Measurements from ENCODE around the gene MGAT2. TPM values are rescaled to one million over a fixed set of nuclear protein-coding genes. Genes with fewer than 3 reads are reported as not detected.
"Not testable (repeated sequence)": the region's sequence is repeated elsewhere in the genome, so short reads cannot be mapped to it uniquely, and the experiment has no call there.

MGAT2 gene
- total and polyA plus RNA-seq, 2 of the 4 experiments (the other 2 are of a cell fraction): 36.6 to 67.6 TPM

DNA sequence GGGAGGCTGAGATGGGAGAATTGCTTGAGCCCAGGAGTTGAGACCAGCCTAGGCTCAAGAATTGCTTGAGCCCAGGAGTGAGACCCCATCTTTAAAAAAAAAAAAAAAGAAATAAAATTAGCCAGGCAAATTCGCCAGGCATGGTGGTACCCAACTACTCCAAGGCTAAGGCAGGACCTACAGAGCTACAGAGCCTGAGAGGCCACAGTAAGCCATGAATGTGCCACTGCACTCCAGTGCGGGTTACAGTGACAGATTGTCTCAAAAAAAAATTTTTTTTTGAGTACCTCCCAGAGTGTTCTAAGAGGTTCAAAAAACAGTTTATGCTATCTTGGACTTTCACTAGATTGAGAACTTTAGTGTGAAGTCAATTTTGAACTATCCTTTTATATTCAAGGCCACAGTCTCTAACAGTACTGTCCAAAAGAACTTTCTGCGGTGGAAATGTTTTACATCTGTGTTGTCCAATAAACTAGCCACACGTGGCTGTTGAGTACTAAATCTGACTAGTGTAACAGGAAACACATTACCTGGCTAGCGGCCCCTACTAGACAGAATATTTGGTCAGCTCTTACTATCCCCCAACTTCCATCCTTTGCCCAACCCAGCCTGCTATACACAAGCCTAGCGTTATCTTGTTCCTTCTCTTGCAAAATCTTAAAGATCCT lies 2.6 kb upstream of the MGAT2 start:
- peak overlapping the region; percentile 78; the same call in 1 of the 2 replicates for H3K14ac ChIP-seq (replicated peaks; ENCODE audit: low read depth, low read length)
- H3K9ac ChIP-seq (ENCODE audit: low read depth, low read length): 0 out of 2 replicates have a peak overlapping the region, but pooled peaks have one; percentile 30
- peak overlapping the region; percentile 75; the same call in 1 of the 2 replicates for H2BK120ac ChIP-seq (ENCODE audit: low read depth, low read length)
- no peaks in the 10 kb centered on the region for H3K27me3 ChIP-seq (ENCODE audit: control insufficient read depth, insufficient read depth, low read length)
- peaks cover 8 to 49% of the 10 kb centered on the region in 2 experiments; a peak in 3 of 4 replicates for H3K79me1 ChIP-seq (ENCODE audit: low read depth in 1 of 2, low read length in 2 of 2)
- H3K4ac ChIP-seq (ENCODE audit: low read depth, low read length): peak overlapping the region; percentile 86
- peaks cover 34% of the 10 kb centered on the region for H4K20me1 ChIP-seq (ENCODE audit: insufficient read depth, low read length)
- peak overlapping the region; percentile 26 for H3K4me2 ChIP-seq (ENCODE audit: low read depth, low read length)
- H2BK15ac ChIP-seq (ENCODE audit: low read depth, low read length): no peak overlapping the region
- H2AK9ac ChIP-seq (replicated peaks; ENCODE audit: low read depth, low read length, poor library complexity): no peak overlapping the region
- peak overlapping the region; percentile 76; the same call in 1 of the 2 replicates for H2BK20ac ChIP-seq (ENCODE audit: low read depth, low read length)
- peak; percentile 8 for TF ChIP-seq RCOR1 (IDR thresholded peaks at IDR 0.05; ENCODE audit: insufficient replicate concordance, low read length)
- TF ChIP-seq, protein P1, sequence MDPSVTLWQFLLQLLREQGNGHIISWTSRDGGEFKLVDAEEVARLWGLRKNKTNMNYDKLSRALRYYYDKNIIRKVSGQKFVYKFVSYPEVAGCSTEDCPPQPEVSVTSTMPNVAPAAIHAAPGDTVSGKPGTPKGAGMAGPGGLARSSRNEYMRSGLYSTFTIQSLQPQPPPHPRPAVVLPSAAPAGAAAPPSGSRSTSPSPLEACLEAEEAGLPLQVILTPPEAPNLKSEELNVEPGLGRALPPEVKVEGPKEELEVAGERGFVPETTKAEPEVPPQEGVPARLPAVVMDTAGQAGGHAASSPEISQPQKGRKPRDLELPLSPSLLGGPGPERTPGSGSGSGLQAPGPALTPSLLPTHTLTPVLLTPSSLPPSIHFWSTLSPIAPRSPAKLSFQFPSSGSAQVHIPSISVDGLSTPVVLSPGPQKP (IDR thresholded peaks at IDR 0.05; ENCODE audit: borderline replicate concordance, low read depth, low read length): no peak
- H4K8ac ChIP-seq (ENCODE audit: low read depth in 2 of 2, low read length in 2 of 2): peak overlapping the region in 1 of 2 experiments; percentile 77; a peak in 2 of 4 replicates
- in situ Hi-C loops (cut with MboI; ENCODE audit: low sequenced_read_pairs): no loop called here
- peaks cover 7% of the 10 kb centered on the region for H3K9me1 ChIP-seq (ENCODE audit: insufficient read depth, low read length)
- DNase-seq (no peak), ATAC-seq (ENCODE audit: low read depth) (no peak)
- peak overlapping the region; percentile 76; the same call in 1 of the 2 replicates for H3K23ac ChIP-seq (ENCODE audit: low read depth, low read length)
- H2AFZ ChIP-seq (replicated peaks; ENCODE audit: low read length, poor library complexity): no peak overlapping the region
- 80% methylated on average over 1 of the region's 6 CpGs; no CpG with 5 or more reads in 1 of the 2 experiments for WGBS, 2 experiments (ENCODE audit: extremely low coverage in 2 of 2, insufficient read length in 1 of 2)
- ChIA-PET CTCF (no interaction called here), POLR2A (ENCODE audit: unreplicated experiment) (no interaction called here)
- peak overlapping the region; percentile 47 for H4K91ac ChIP-seq (ENCODE audit: insufficient read depth, low read depth, low read length)
- no TSS peak for BruUV-seq (replicated peaks)
- H3K36me3 ChIP-seq (ENCODE audit: control insufficient read depth, insufficient read depth, low read length): peaks cover 11% of the 10 kb centered on the region
- dilution Hi-C loops (cut with HindIII; ENCODE audit: low sequenced_read_pairs, unreplicated experiment): no loop called here
- H3K27ac ChIP-seq (ENCODE audit: insufficient read depth, low read length): peak overlapping the region; percentile 73; the same call in 1 of the 2 replicates
- H3K9me3 ChIP-seq (ENCODE audit: control insufficient read depth, insufficient read depth, low read length): no peaks in the 10 kb centered on the region
- 0 out of 2 replicates have a peak overlapping the region, but pooled peaks have one; percentile 53 for H3K18ac ChIP-seq (ENCODE audit: low read depth, low read length)
- no peak overlapping the region for H4K5ac ChIP-seq (ENCODE audit: low read depth, low read length)
- intact Hi-C loops (cut with micrococcal nuclease): no loop called here
- peak overlapping the region; percentile 70; the same call in 1 of the 2 replicates for H2AK5ac ChIP-seq (ENCODE audit: low read depth, low read length)
- H3K4me1 ChIP-seq (ENCODE audit: control insufficient read depth, insufficient read depth, low read length): peaks cover 12% of the 10 kb centered on the region
- no peak overlapping the region for H3K4me3 ChIP-seq (ENCODE audit: insufficient read depth, low read depth, low read length)
- peak overlapping the region; percentile 96 for H2BK5ac ChIP-seq (ENCODE audit: low read depth, low read length, poor library complexity, severe bottlenecking)
- H3K56ac ChIP-seq (ENCODE audit: extremely low read depth, insufficient read depth, low read length): 0 out of 2 replicates have a peak overlapping the region, but pooled peaks have one; percentile 71

DNA sequence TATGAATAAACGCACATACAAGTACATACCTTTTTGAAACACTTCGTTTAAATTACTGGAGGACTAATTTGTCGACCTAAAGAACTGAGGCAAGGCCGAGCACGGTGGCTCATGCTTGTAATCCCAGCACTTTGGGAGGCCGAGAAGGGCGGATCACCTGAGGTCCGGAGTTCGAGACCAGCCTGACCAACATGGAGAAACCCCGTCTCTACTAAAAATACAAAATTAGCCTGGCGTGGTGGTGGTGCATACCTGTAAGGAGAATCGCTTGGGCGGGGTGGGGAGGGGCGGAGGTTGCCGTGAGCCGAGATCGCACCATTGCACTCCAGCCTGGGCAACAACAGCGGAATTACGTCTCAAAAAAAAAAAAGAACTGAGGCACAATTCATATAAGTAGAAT lies 1.3 kb upstream of the MGAT2 start:
- peak overlapping the region; percentile 82 for H3K4me2 ChIP-seq (ENCODE audit: low read depth, low read length)
- peak overlapping the region; percentile 92; the same call in 1 of the 2 replicates for H3K9ac ChIP-seq (ENCODE audit: low read depth, low read length)
- DNase-seq; H2AK5ac ChIP-seq (ENCODE audit: low read depth, low read length); H3K27me3 ChIP-seq (ENCODE audit: control insufficient read depth, insufficient read depth, low read length); H2AK9ac ChIP-seq (replicated peaks; ENCODE audit: low read depth, low read length, poor library complexity); H3K4ac ChIP-seq (ENCODE audit: low read depth, low read length); H4K8ac ChIP-seq (ENCODE audit: low read depth in 2 of 2, low read length in 2 of 2); H3K9me1 ChIP-seq (ENCODE audit: insufficient read depth, low read length); H2BK20ac ChIP-seq (ENCODE audit: low read depth, low read length); H3K9me3 ChIP-seq (ENCODE audit: control insufficient read depth, insufficient read depth, low read length); H3K27ac ChIP-seq (ENCODE audit: insufficient read depth, low read length); in situ Hi-C loops (cut with MboI; ENCODE audit: low sequenced_read_pairs); BruUV-seq (replicated peaks); CTCF ChIA-PET; H2BK15ac ChIP-seq (ENCODE audit: low read depth, low read length); H2BK120ac ChIP-seq (ENCODE audit: low read depth, low read length); H4K91ac ChIP-seq (ENCODE audit: insufficient read depth, low read depth, low read length); dilution Hi-C loops (cut with HindIII; ENCODE audit: low sequenced_read_pairs, unreplicated experiment); H2AFZ ChIP-seq (replicated peaks; ENCODE audit: low read length, poor library complexity); POLR2A ChIA-PET (ENCODE audit: unreplicated experiment); H3K18ac ChIP-seq (ENCODE audit: low read depth, low read length); H2BK5ac ChIP-seq (ENCODE audit: low read depth, low read length, poor library complexity, severe bottlenecking); H3K14ac ChIP-seq (replicated peaks; ENCODE audit: low read depth, low read length); H3K23ac ChIP-seq (ENCODE audit: low read depth, low read length); ATAC-seq (ENCODE audit: low read depth); H4K5ac ChIP-seq (ENCODE audit: low read depth, low read length); intact Hi-C loops (cut with micrococcal nuclease): not testable (repeated sequence)
- H3K4me3 ChIP-seq (ENCODE audit: insufficient read depth, low read depth, low read length): peak overlapping the region; percentile 75
- H3K36me3 ChIP-seq (ENCODE audit: control insufficient read depth, insufficient read depth, low read length): peaks cover 11% of the 10 kb centered on the region
- H3K79me1 ChIP-seq (ENCODE audit: low read depth in 1 of 2, low read length in 2 of 2): peaks cover 8 to 54% of the 10 kb centered on the region in 2 experiments; a peak in 3 of 4 replicates
- H3K56ac ChIP-seq (ENCODE audit: extremely low read depth, insufficient read depth, low read length): 0 out of 2 replicates have a peak overlapping the region, but pooled peaks have one; percentile 94
- peaks cover 44% of the 10 kb centered on the region for H4K20me1 ChIP-seq (ENCODE audit: insufficient read depth, low read length)
- 88% methylated on average over 3 of the region's 19 CpGs; no CpG with 5 or more reads in 1 of the 2 experiments for WGBS, 2 experiments (ENCODE audit: extremely low coverage in 2 of 2, insufficient read length in 1 of 2)
- peaks cover 13% of the 10 kb centered on the region for H3K4me1 ChIP-seq (ENCODE audit: control insufficient read depth, insufficient read depth, low read length)

Data from IMR-90 (cell line).